Progenitor cell of endocrine pancreas (in vitro differentiated cells): ENCODE data around the gene BRK1. TPM values are rescaled to one million over a fixed set of nuclear protein-coding genes. Genes with fewer than 3 reads are reported as not detected.
"Not testable (repeated sequence)": the region's sequence is repeated elsewhere in the genome, so short reads cannot be mapped to it uniquely, and the experiment has no call there.

Experiments
- DNase-seq: peaks from one replicate; pipeline ENCODE4 v3.0.0; 2021; ENCODE audit warnings: low spot score; ENCODE audit not compliant: unreplicated experiment
- H3K27ac Mint-ChIP-seq: 2 replicates; pipeline ENCODE4 v1.8.0; 2021; ENCODE audit warnings: mild to moderate bottlenecking, moderate library complexity, mixed read lengths
- H3K27me3 Mint-ChIP-seq: 2 replicates; pipeline ENCODE4 v1.8.0; 2021; ENCODE audit warnings: mixed read lengths
- H3K36me3 Mint-ChIP-seq: 2 replicates; pipeline ENCODE4 v1.8.0; 2022; ENCODE audit warnings: mixed read lengths; ENCODE audit not compliant: insufficient read depth
- H3K4me1 Mint-ChIP-seq: 2 replicates; pipeline ENCODE4 v1.8.0; 2021; ENCODE audit warnings: low read depth, mixed read lengths
- H3K4me3 Mint-ChIP-seq: 2 replicates; pipeline ENCODE4 v1.8.0; 2021; ENCODE audit warnings: low read depth, mild to moderate bottlenecking, moderate library complexity, mixed read lengths
- H3K9me3 Mint-ChIP-seq: 2 replicates; pipeline ENCODE4 v1.8.0; 2021; ENCODE audit warnings: low read depth, mixed read lengths
- total RNA-seq: library from RNA; stranded (reverse); gene quantifications from 2 replicates; pipeline ENCODE4 v1.2.1, GENCODE V29; 2021
- TF ChIP-seq, protein P1 (sequence below): fragments of 200-600 bp; sonication (generic); IDR thresholded peaks from one replicate; pipeline ENCODE4 v1.5.0; 2021; ENCODE audit warnings: antibody characterized with exemption, mild to moderate bottlenecking; ENCODE audit not compliant: unreplicated experiment

BRK1 gene
- total RNA-seq, 1 donor from 2014 or later = 123 TPM

DNA sequence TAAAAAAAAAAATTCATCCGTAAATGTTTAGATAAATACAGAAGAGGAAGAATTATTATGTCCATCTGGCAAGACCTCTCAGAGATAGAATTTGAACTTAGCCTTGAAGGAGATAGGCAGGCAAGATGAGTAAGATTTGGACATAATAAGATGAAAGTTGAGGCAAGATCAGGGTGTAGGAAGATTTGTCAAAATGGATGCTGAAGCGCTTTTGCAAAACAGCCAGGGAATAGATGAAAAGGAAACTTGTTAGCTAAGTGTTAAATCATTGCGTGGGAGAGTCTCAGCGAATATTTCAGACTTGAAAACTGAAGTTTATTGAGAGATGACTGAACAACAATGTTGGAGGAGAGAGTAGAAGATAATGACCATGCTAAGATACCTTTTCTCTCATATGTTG, 7.2 kb downstream of the BRK1 start:
- Mint-ChIP-seq H3K4me1 (no peaks in the 10 kb centered on the region), H3K27ac (peak overlapping the region; percentile 0), H3K27me3 (no peaks in the 10 kb centered on the region), H3K36me3 (peaks cover 15% of the 10 kb centered on the region), H3K9me3 (no peaks in the 10 kb centered on the region), H3K4me3 (no peak overlapping the region)
- DNase-seq = no peak
- TF ChIP-seq, protein P1, sequence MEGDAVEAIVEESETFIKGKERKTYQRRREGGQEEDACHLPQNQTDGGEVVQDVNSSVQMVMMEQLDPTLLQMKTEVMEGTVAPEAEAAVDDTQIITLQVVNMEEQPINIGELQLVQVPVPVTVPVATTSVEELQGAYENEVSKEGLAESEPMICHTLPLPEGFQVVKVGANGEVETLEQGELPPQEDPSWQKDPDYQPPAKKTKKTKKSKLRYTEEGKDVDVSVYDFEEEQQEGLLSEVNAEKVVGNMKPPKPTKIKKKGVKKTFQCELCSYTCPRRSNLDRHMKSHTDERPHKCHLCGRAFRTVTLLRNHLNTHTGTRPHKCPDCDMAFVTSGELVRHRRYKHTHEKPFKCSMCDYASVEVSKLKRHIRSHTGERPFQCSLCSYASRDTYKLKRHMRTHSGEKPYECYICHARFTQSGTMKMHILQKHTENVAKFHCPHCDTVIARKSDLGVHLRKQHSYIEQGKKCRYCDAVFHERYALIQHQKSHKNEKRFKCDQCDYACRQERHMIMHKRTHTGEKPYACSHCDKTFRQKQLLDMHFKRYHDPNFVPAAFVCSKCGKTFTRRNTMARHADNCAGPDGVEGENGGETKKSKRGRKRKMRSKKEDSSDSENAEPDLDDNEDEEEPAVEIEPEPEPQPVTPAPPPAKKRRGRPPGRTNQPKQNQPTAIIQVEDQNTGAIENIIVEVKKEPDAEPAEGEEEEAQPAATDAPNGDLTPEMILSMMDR = no peak

DNA sequence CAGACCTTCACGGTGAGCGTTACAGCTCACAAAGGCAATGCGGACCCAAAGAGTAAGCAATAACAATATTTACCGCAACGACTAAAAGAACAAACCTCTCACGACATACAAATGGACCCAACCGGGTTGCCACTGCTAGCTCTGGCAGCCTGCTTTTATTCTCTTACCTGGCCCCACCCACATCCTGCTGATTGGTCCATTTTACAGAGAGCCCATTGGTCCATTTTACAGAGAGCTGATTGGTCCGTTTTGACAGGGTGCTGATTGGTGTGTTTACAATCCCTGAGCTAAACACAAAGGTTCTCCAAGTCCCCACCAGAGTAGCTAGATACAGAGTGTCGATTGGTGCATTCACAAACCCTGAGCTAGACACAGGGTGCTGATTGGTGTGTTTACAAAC, 20.4 kb downstream of the BRK1 start:
- not testable (repeated sequence) for H3K36me3 Mint-ChIP-seq, H3K4me3 Mint-ChIP-seq, H3K9me3 Mint-ChIP-seq, H3K27ac Mint-ChIP-seq, H3K4me1 Mint-ChIP-seq, H3K27me3 Mint-ChIP-seq, DNase-seq

DNA sequence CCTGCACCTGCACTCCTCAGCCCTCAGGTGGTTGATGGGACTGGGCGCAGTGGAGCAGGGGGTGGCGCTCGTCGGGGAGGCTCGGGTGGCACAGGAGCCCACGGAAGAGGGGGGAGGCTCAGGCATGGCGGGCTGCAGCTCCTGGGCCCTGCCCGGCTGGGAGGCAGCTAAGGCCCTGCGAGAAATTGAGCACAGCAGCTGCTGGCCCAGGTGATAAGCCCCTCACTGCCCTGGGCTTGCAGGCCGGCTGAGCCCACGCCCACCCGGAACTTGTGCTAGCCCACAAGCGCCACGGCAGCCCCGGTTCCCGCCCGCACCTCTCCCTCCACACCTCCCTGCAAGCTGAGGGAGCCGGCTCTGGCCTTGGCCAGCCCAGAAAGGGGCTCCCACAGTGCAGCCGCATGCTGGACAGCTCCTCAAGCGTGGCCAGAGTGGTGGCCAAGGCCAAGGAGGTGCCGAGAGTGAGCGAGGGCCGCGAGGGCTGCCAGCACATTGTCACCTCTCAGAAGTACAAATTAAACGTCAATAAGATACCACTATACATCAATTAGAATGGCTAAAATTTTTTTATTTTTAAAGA, 21.0 kb downstream of the BRK1 start:
- H3K27me3 Mint-ChIP-seq = no peaks in the 10 kb centered on the region
- no peaks in the 10 kb centered on the region for H3K9me3 Mint-ChIP-seq
- TF ChIP-seq, protein P1 = no peak
- H3K36me3 Mint-ChIP-seq = no peaks in the 10 kb centered on the region
- H3K27ac Mint-ChIP-seq = no peak overlapping the region
- H3K4me1 Mint-ChIP-seq = no peaks in the 10 kb centered on the region
- DNase-seq = no peak
- H3K4me3 Mint-ChIP-seq = no peak overlapping the region

DNA sequence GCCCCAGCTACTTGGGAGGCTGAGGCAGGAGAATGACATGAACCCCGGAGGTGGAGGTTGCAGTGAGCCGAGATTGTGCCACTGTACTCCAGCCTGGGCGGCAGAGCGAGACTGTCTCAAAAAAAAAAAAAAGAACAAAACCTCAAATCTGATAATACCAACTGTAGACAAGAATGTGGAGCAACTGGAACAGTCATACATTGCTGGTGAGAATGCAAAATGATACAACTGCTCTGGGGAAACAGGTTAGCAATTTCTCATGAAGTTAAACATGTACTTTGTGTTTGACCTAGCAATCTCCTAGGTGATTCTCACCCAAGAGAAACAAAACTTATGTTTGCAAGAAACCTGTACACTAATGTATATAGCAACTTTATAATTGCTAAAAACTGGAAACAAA, 21.7 kb downstream of the BRK1 start:
- Mint-ChIP-seq H3K36me3 (no peaks in the 10 kb centered on the region), H3K27ac (no peak overlapping the region), H3K9me3 (no peaks in the 10 kb centered on the region), H3K4me1 (no peaks in the 10 kb centered on the region), H3K4me3 (no peak overlapping the region), H3K27me3 (no peaks in the 10 kb centered on the region)
- no peak for DNase-seq
- TF ChIP-seq, protein P1 = no peak

DNA sequence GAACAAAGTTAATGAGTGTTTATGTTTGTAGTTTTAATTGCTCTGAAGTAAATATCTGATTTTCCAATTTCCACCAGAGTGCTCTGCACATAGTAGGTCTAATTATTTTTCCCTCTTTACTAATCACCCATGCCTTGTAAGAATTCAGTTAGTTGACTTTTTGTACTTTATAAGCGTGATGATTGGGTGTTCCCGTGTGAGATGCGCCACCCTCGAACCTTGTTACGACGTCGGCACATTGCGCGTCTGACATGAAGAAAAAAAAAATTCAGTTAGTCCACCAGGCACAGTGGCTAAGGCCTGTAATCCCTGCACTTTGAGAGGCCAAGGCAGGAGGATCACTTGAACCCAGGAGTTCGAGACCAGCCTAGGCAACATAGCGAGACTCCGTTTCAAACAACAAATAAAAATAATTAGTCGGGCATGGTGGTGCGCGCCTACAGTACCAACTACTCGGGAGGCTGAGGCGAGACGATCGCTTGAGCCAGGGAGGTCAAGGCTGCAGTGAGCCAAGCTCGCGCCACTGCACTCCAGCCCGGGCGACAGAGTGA, 25.6 kb downstream of the BRK1 start:
- peaks cover 8% of the 10 kb centered on the region for H3K36me3 Mint-ChIP-seq
- peak overlapping the region; percentile 91 for H3K4me3 Mint-ChIP-seq
- peaks cover 14% of the 10 kb centered on the region for H3K4me1 Mint-ChIP-seq
- H3K9me3 Mint-ChIP-seq = no peaks in the 10 kb centered on the region
- no peak for DNase-seq
- no peak overlapping the region for H3K27ac Mint-ChIP-seq
- H3K27me3 Mint-ChIP-seq = no peaks in the 10 kb centered on the region
- TF ChIP-seq, protein P1 = no peak
